22Rv1 (cell line): ENCODE measurements around the gene SLCO3A1.

Experiments
- H3K27ac ChIP-seq: fragments of 450-650 bp; 2 replicates; pipeline ENCODE4 v1.5.1; 2017
- CTCF ChIP-seq: fragments of 450-650 bp; IDR thresholded peaks from 2 replicates; pipeline ENCODE4 v1.5.1; 2017; ENCODE audit warnings: mild to moderate bottlenecking
- ZFX ChIP-seq: fragments of 450-650 bp; IDR thresholded peaks from 2 replicates; pipeline ENCODE4 v1.6.1; 2017; ENCODE audit warnings: antibody characterized with exemption, borderline replicate concordance

The SLCO3A1 gene

DNA sequence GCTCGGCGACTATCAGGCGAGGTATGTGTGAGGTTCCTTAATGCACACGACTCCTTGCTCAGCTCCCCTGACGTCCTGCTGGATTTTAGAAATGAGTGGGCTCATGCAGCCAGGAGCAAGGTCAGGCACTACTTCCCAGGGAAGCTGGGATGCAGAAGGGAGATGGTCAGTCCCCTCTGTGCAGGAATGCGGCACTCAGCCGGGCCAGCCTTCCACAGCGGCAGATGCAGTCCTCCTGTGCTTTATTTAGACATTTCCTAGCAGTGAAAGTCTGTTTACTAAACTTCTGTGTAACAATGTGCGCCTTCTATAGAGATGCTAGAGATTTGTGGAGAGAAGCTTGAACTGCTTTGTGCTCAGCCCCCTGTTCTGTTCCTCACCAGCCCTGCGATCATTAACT is 252.1 kb downstream of the SLCO3A1 start:
- TF ChIP-seq CTCF (no peak), ZFX (no peak)
- no peak overlapping the region for H3K27ac ChIP-seq

GRCh38 chr15:92107510-92107909 is 254.0 kb downstream of the SLCO3A1 start:
- no peak overlapping the region for H3K27ac ChIP-seq
- no peak for TF ChIP-seq CTCF

DNA sequence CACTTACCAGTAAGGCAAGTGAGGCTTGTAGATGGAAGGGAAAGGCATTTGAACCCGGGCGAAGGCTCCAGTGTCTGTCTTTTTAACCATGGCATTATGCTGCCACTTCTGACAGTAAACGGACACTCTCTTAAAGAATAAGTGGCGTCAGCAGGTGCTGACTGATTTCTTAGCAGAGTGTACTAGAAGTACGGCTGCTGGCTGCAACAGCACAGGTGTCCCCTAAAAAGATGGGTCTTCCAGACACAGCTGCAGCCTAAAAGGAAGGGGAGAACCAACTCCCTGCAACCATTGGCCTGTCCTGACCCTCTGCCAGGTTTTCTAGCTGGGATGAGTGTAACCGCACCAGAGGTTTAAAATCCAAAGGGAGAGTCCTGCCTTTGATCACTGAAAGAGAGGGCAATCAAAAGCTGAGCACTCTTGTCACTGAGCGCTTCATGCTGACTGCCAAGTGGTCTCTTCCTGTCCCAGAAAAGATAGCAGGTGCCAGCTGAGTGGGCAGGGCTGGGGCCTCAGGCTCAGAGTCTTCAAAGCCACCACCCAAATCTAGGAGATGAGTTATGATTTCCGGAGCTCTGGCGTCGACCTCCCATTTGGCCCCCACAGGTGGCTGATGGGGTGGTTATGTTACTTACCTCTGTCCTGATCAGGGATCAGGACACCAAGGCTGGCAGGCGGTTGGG is 255.8 kb downstream of the SLCO3A1 start:
- TF ChIP-seq ZFX: no peak
- TF ChIP-seq CTCF: no peak
- H3K27ac ChIP-seq: no peak overlapping the region

- no peak overlapping the region for H3K27ac ChIP-seq
- TF ChIP-seq CTCF: no peak
- TF ChIP-seq ZFX: no peak
These were observed 257.8 kb downstream of the SLCO3A1 start for GRCh38 chr15:92111291-92111690.

DNA sequence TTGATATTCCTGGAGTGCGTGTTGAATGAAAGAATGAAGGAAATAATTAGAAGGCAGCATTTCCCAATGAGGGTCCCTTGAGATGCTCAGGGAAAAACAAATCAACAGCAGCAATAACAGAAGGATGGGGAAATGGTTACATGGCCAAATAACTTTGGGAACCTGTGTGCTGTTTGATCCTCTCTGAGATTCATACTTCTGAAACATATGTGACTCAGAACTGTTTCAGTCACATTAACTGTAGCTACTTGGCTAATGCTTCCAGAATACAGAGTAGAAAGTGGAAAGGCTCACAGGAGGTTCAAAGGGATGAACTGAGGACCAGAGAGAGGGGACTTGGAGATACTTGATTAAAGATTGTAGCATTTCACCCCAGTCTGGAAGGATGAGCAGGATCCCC is 258.2 kb downstream of the SLCO3A1 start:
- TF ChIP-seq ZFX (no peak), CTCF (no peak)
- H3K27ac ChIP-seq: no peak overlapping the region

- TF ChIP-seq ZFX (no peak), CTCF (no peak)
These were observed 258.7 kb downstream of the SLCO3A1 start for GRCh38 chr15:92112180-92112579.

GRCh38 chr15:92112711-92113110 is 259.2 kb downstream of the SLCO3A1 start:
- TF ChIP-seq CTCF (no peak), ZFX (no peak)
- H3K27ac ChIP-seq: no peak overlapping the region

More at GRCh38 chr15:92112180-92112579, 258.7 kb downstream of the SLCO3A1 start:
- no peak overlapping the region for H3K27ac ChIP-seq
